IPS-20b (cell line): Measurements from ENCODE around the gene RASSF1.

Experiments
- H3K27ac ChIP-seq: one replicate; pipeline ENCODE4 v1.5.1; 2013; ENCODE audit warnings: low read length
- H3K27me3 ChIP-seq: 2 replicates; pipeline ENCODE4 v1.6.1; 2013; ENCODE audit warnings: mild to moderate bottlenecking, low read length, inconsistent platforms; ENCODE audit not compliant: insufficient read depth
- H3K36me3 ChIP-seq: 2 replicates; pipeline ENCODE4 v1.6.1; 2013; ENCODE audit warnings: low read depth, mild to moderate bottlenecking, inconsistent platforms, low read length, moderate library complexity; ENCODE audit not compliant: insufficient read depth
- H3K4me1 ChIP-seq: 2 replicates; pipeline ENCODE4 v1.6.1; 2013; ENCODE audit warnings: mild to moderate bottlenecking, control low read depth, inconsistent platforms, low read length, moderate library complexity; ENCODE audit not compliant: insufficient read depth
- H3K4me3 ChIP-seq: 2 replicates; pipeline ENCODE4 v1.5.1; 2013; ENCODE audit warnings: mild to moderate bottlenecking, low read length, inconsistent platforms
- H3K9ac ChIP-seq: 2 replicates; pipeline ENCODE4 v1.6.1; 2013; ENCODE audit warnings: low read depth, mild to moderate bottlenecking, inconsistent platforms, low read length, moderate library complexity
- H3K9me3 ChIP-seq: 2 replicates; pipeline ENCODE4 v1.6.1; 2013; ENCODE audit warnings: mild to moderate bottlenecking, low read depth, low read length, inconsistent platforms; ENCODE audit not compliant: insufficient read depth

The RASSF1 gene

DNA sequence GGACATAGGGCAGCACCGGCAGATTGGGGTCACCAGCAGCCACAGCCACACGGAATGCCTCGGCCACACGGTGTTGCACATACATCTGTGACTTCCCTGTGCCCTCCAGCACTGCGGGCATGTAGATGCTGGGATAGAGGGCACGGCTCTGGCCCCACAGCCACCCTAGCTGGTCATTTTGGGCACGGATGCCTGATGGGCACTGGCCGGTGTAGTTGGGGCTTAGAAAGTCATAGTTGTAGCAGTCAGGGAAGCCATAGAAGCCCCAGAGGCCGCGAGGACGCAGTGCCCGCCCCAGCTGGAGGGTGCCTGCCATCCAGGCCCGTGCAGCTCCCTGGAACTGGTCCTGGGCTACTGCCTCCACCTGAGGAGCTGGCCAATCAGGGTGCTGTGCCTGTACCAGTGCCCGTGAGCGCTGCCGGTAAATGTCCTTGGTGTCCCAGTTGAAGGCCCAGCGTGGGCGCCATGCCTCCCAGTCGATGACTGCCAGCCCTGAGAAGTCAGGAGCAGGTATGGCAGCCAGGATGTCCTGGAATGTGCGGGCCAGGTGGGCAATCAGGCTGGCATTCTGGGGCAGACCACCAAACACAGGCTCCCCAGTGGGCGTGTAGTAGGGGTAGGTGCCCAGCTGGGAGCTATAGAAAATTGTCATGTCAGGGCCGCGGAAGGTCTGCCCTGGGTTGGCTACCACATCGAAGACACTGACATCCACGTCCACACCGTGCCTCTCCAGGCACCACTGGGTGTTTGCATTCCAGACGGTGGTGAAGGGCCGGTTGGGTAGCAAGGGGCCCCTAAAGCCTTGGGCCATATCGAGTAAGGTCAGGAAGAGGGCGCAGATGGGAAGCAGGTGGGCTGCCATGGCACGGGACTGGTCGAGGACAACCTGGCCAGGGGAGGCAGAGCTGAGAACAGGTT lies 38.3 kb downstream of the RASSF1 start:
- Histone ChIP-seq H3K27me3 (peaks cover 4% of the 10 kb centered on the region; the same call in 1 of the 2 replicates), H3K9me3 (peaks cover 8% of the 10 kb centered on the region), H3K4me3 (no peak overlapping the region), H3K27ac (no peak overlapping the region), H3K36me3 (no peaks in the 10 kb centered on the region), H3K4me1 (peaks cover 9% of the 10 kb centered on the region), H3K9ac (0 out of 2 replicates have a peak overlapping the region, but pooled peaks have one; percentile 38)

DNA sequence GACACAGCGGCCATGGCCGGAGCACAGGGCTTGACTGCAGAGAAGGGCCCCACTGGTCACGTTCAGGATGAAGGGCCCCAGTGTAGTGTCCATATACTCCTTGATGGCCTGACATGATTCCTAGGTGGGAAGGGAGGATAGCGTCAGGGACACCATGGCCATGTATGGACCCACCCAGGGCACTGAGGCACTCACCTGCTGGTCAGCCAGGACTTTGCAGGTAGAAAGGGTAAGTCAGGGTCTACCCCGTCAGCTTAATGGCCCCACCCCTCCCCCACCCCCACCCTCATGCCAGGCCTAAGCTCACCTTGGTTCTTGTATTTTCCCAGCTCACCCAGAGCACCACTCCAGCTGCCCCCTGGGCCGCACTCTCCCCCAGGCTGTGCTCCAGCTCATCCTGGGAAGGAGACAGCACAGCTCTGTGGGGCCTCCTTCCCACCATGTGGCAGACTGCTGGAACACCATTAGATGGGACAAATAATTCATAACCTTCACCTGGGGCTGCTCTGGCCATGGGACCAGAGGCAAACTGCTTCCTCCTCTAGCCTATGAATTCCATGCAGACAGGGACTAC lies 39.9 kb downstream of the RASSF1 start:
- no peak overlapping the region for H3K4me3 ChIP-seq
- peaks cover under 1% of the 10 kb centered on the region; the same call in 1 of the 2 replicates for H3K9me3 ChIP-seq
- H3K36me3 ChIP-seq = no peaks in the 10 kb centered on the region
- no peak overlapping the region for H3K27ac ChIP-seq
- peaks cover 4% of the 10 kb centered on the region; the same call in 1 of the 2 replicates for H3K27me3 ChIP-seq
- H3K9ac ChIP-seq = no peak overlapping the region
- peaks cover 9% of the 10 kb centered on the region for H3K4me1 ChIP-seq

DNA sequence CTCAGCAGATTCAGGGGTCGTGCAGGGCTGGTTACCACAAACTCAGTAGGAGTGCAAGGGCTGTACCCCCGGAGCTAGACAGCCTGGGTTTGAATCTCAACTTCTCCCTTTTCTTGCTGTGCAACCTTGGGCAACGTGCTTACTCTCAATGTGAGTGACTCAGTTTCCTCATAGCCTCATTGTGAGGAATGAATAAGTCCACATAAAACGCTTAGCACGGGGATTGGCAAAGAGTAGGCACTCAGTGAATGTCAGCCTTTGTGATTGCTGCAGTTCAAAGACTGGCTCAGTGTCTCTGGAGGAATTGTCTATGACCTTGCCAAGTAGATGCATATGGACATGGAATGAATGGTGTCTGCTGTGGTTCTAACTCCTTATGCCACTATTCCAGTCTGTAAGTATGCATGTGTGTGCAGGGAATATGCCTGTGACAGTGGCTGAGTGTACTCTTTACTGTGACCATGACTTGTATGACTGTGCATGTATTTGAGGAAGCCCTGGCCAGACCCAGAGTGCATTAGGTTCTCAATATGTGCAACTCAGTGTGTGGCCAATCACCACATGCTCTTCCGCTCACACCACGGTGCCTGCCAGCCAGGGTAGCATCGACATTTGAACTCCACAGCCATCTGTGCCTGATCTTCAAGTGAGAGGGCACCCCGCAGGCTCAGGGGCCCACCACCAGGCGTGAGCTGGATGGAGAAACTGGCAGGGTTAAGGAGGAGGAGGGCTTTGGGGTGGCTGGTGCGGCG lies 40.5 kb downstream of the RASSF1 start:
- Histone ChIP-seq H3K27me3 (peaks cover 4% of the 10 kb centered on the region; the same call in 1 of the 2 replicates), H3K9ac (peak overlapping the region; percentile 58; the same call in 1 of the 2 replicates), H3K4me1 (peaks cover 9% of the 10 kb centered on the region), H3K4me3 (peak overlapping the region; percentile 96), H3K27ac (no peak overlapping the region), H3K9me3 (no peaks in the 10 kb centered on the region), H3K36me3 (no peaks in the 10 kb centered on the region)

DNA sequence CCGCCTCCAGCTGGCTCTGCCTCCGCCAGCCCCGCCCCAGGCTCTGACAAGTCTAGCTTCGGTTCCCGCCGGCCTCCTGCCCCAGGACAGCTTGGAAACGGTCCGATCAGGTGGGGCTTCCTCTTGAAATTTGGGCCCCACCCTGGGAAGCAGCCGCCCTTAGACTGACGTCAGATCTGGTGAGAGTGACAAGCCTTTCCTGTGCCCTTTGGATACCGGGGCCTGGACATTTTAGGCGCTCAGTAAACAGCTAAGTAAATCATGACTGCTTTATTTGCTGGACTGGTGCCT lies 41.1 kb downstream of the RASSF1 start:
- Histone ChIP-seq H3K4me1 (peaks cover 9% of the 10 kb centered on the region), H3K27me3 (peaks cover 4% of the 10 kb centered on the region; the same call in 1 of the 2 replicates), H3K9ac (peak overlapping the region; percentile 58; the same call in 1 of the 2 replicates), H3K9me3 (no peaks in the 10 kb centered on the region), H3K4me3 (peak overlapping the region; percentile 96), H3K36me3 (no peaks in the 10 kb centered on the region), H3K27ac (no peak overlapping the region)

DNA sequence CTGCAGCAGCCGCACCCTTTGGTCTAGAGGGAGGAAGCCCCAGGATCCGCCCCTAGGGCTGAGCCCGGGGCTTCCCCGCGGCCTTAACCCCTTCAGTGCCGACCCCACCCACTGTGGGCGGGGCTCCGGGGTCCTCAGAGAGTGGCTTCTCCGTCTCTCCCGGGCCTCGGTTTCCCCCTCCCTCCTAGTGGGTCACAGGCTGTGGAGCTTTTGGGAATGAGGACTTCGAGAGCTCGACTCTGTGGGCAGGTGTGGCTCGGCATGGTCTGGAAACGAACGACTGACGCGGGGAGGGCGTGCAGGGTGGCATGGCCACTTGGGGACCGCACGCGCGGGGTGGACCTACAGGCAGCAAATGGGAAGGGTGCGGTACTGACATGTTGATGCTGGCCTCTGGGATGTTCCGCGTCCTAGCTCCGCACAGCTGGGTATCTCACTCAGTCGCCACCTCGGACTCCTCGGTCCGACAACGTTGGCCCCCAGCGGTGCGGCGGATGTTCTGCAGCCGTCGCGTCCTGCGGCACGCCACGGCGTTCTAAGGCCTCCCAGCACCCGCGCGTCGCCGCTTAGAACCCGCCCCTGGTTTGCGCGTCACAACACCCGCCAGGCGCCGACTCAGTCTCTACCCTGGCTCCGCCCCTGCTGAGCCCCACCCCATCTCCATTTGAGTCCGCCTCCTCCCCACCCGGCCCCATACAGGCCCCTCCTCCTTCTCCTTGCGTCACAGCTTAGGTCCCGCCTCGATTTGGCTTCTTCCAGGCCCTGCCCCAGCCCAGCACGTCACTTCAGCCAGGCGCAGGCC lies 41.6 kb downstream of the RASSF1 start, which contains the start of the genes HYAL3 and NAA80:
HYAL3 (minus strand) TSS at position 570 of the 802 bp plus-strand sequence. CDS start 3,803 bp downstream, outside the sequence.
NAA80 (minus strand) TSS at position 570 of the 802 bp plus-strand sequence. CDS start 1,942 bp downstream, outside the sequence.
- peaks cover 9% of the 10 kb centered on the region for H3K4me1 ChIP-seq

DNA sequence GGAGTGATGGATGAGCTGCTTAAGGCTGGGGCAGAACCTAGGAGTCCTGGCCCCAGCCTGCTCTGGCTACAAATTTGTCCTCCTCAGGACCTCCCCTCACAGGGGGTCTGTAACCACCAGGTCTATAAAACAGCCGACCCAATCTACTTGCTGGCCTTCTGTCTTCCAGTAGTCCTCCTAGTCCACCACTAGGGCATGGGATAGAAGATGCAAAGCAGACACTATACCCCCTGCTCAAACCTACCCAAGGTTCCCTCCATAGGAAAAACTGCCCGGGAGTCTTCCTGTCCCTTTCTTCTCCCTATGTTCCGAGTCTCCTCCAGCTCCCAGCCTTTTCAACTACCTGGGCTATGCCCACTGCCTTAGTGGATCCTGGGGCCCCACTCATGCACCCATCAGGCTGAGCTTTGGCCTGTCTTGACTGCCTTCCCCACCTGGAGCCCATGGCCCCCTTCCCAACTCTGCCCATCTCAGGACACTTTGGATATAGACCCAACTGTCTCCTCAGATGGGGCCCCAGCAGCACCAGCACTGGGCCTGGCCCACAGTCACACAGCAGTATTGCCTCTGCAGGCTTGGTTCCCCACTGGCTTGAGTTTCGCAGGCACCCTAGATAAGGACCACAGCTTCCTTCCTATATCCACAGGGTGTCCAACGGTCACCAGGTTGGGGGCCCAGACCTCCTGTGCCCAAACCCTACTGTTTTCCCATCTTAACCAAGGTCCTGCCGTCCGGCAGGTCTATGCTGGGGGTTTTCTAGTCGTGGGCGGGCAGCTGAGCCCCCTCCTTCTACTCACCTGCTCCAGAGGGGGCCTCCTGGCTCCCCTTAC lies 42.5 kb downstream of the RASSF1 start:
- H3K9ac ChIP-seq = peak overlapping the region; percentile 85; the same call in 1 of the 2 replicates
- H3K4me1 ChIP-seq = peaks cover 9% of the 10 kb centered on the region

More for the DNA sequence above, 41.6 kb downstream of the RASSF1 start, which contains the start of the genes HYAL3 and NAA80:
- Histone ChIP-seq H3K27ac (no peak within 1 kb of the TSS), H3K9ac (peak within 1 kb of the TSS; percentile 85), H3K36me3 (no peaks in the 10 kb centered on the region), H3K27me3 (peaks cover 4% of the 10 kb centered on the region; the same call in 1 of the 2 replicates), H3K4me3 (peak within 1 kb of the TSS; percentile 96), H3K9me3 (no peaks in the 10 kb centered on the region)

DNA sequence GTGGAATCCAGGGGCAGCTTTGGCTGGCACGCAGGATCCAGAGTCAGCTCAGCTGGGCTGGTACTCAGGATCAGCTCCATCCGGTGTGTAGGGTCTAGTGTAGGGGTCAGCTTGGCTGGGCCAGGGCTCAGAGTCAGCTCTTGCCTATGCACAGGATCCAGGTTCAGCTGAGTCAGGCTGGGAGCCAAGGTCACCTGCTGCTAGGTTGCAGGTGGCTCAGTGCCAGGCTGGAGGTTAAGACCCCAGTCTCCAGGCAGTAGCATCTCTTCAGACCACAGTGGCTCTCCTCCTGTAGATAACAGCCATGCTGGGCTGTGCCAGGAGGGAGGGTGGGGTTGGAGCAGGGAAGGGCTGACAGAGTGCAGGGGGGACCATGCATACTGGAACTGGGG lies 43.3 kb downstream of the RASSF1 start:
- no peak overlapping the region for H3K4me3 ChIP-seq
- no peaks in the 10 kb centered on the region for H3K9me3 ChIP-seq

More for the DNA sequence above, 42.5 kb downstream of the RASSF1 start:
- H3K27ac ChIP-seq = no peak overlapping the region
- H3K36me3 ChIP-seq = no peaks in the 10 kb centered on the region
- H3K27me3 ChIP-seq = peaks cover 4% of the 10 kb centered on the region; the same call in 1 of the 2 replicates
- no peaks in the 10 kb centered on the region for H3K9me3 ChIP-seq
- peak overlapping the region; percentile 96 for H3K4me3 ChIP-seq

DNA sequence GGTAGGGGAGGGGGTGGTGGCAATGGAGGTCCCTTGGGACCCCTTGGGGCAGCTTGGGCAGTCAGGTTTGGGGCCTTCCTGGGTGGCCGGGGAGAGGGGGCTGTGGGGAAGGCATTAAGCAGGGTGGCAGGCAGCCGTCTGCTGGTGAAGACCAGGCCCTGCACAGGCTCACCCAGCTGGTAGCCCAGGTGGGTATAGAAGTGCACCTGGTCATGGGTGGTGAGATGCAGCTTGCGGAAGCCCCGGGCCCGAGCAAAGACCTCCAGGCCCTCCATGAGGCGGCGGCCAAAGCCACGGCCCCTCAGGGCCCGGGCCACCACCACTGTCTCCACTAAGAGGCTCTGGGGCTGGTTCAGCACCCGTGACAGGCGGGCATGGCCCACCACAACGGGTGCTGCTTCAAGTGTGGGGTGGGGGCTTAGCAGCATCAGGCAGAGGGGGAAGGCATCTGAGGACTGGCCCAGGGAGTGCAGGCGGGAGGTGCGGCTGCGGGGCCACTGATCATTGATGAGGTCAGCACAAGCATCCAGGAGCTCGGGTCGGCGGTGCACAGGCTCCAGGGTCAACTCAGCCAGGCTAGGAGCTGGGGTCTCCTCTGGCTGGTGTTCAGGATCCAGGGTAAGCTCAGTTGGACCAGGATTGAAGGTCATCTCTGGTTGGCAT lies 43.8 kb downstream of the RASSF1 start:
- Histone ChIP-seq H3K9ac (no peak overlapping the region), H3K27ac (no peak overlapping the region), H3K36me3 (no peaks in the 10 kb centered on the region), H3K4me1 (peaks cover 8% of the 10 kb centered on the region), H3K27me3 (peaks cover 4% of the 10 kb centered on the region; the same call in 1 of the 2 replicates), H3K9me3 (no peaks in the 10 kb centered on the region), H3K4me3 (no peak overlapping the region)

More for the DNA sequence above, 43.3 kb downstream of the RASSF1 start:
- Histone ChIP-seq H3K9ac (no peak overlapping the region), H3K27me3 (peaks cover 4% of the 10 kb centered on the region; the same call in 1 of the 2 replicates), H3K4me1 (peaks cover 8% of the 10 kb centered on the region), H3K27ac (no peak overlapping the region), H3K36me3 (no peaks in the 10 kb centered on the region)

DNA sequence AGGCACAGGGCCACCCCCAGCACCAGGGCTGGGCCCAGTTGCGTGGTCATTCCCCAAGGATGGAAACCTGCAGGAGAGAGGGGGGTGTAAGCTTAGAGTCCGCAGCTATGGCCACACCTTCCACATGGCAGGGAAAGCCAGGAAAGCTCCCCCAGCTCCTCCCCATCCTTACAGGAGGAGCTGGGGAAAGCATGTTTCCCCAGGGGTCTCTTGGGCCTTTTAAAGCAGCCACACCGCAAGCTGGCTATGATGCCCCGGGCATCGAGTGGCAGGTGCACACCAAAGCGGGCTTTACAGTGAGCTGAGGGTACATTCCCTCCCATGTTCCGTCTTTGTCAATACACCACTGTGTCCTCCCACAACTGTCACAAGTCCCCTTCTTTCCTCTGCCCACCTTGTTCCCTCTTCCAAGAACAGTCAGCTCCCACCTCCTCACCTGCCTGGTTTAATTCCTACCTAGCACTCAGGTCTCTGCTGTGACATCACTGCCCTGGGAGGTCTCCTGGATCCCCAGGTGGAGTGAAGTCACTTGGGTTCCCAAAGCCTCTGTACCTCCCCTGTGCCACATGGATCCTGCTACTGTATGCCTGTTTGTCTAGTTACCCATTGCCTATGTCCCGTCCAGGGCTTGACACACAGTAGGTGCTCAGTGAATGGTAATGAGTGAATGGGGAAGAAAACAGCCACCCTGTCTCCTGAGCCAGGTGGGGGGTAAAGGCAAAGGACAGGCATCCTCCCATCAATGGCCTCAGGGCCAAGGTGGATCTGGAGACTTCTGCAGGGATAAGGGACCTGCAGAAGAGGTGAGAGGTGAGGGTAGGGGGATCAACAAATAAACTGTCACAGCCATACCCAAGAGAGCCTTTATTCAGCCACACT lies 44.8 kb downstream of the RASSF1 start:
- H3K27ac ChIP-seq = no peak overlapping the region
- H3K4me1 ChIP-seq = peaks cover 8% of the 10 kb centered on the region
- no peaks in the 10 kb centered on the region for H3K9me3 ChIP-seq
- peaks cover 4% of the 10 kb centered on the region; the same call in 1 of the 2 replicates for H3K27me3 ChIP-seq
- H3K4me3 ChIP-seq = no peak overlapping the region
- H3K36me3 ChIP-seq = no peaks in the 10 kb centered on the region
- H3K9ac ChIP-seq = no peak overlapping the region
